Pancreas (tissue), 10 donors: ENCODE data around the gene DCTN5. TPM values are rescaled to one million over a fixed set of nuclear protein-coding genes. Genes with fewer than 3 reads are reported as not detected.
A peak's percentile ranks its signal among the peaks of the same experiment; 100 is the strongest.

Experiments used
- ATAC-seq, 4 donors: fragments of 200-7000 bp; cut with Tn5 transposase; one replicate each; pipeline versions ENCODE4 v1.8.0 to v1.9.1; 2020; ENCODE audit warnings: mild to moderate bottlenecking in 4 of 4, moderate library complexity in 4 of 4
- DNase-seq, 6 donors: peaks; one replicate each; pipeline ENCODE4 v3.0.0-alpha.2; 2020
- FAIRE-seq: peaks from 2 replicates; lab custom pipeline; 2012; peaks lifted over from hg19 to GRCh38; lab: Jason Lieb, UNC
- H3K27ac ChIP-seq, 4 donors: fragments of 200-600 bp; sonication (generic); 1 replicate in 3 of 4; 2 replicates in 1 of 4; pipeline versions ENCODE4 v1.5.0 to v1.8.0; 2020
- H3K27me3 ChIP-seq, 4 donors: fragments of 200-600 bp; one replicate each; pipeline ENCODE4 v1.8.0; 2021
- H3K36me3 ChIP-seq, 3 donors: fragments of 200-600 bp; sonication (generic) in 1 of 3; one replicate each; pipeline versions ENCODE4 v1.5.0 to v1.8.0; 2020 to 2021
- H3K4me1 ChIP-seq, 3 donors: fragments of 200-600 bp; one replicate each; pipeline ENCODE4 v1.8.0; 2021
- H3K4me3 ChIP-seq, 4 donors: fragments of 200-600 bp; sonication (generic) in 2 of 4; one replicate each; pipeline versions ENCODE4 v1.5.0 to v1.8.0; 2020 to 2021
- H3K9me3 ChIP-seq, 4 donors: fragments of 200-600 bp; one replicate each; pipeline ENCODE4 v1.8.0; 2021
- CTCF ChIP-seq, 4 donors: fragments of 200-600 bp; sonication (generic) in 3 of 4; IDR thresholded peaks; one replicate each; pipeline versions ENCODE4 v1.5.0 to v1.8.0; 2021; ENCODE audit warnings: antibody characterized with exemption in 4 of 4
- WGBS, 2 donors: extraction: QIAGEN DNeasy Blood & Tissue Kit; methylation state at CpG; one replicate each; pipeline ENCODE4 v1.1.7; 2013; 5-methylcytosine and 5-hydroxymethylcytosine counted together
- intact Hi-C, 3 donors: fragments of 100-400 bp; cut with DNase I; formaldehyde crosslinking; loops; one replicate each; pipeline versions ENCODE4 v1.11.1 to v1.14.2; 2022
- polyA plus RNA-seq, 2 donors: library from polyadenylated mRNA; stranded (reverse); fragments of 200-250 nt; gene quantifications; one replicate each; pipeline ENCODE4 v1.2.3, GENCODE V29; 2013
- total RNA-seq, 6 donors: library from RNA; stranded (reverse); fragmentation: NEBNext Ultra II Directional in 4 of 6; extraction: Animal tissue kit (Norgen Biotek cat#: 25700) in 4 of 6; gene quantifications; one replicate each; pipeline versions ENCODE4 v1.2.1 to v1.2.4, GENCODE V29; 2021 to 2023
- donor health status: healthy with polysubstance abuse.
- donor health status: DM: no; HTN: no; CAD: no; lungs with moderate emphysema.
- donor health status: DM: no; HTN: no; CAD: no.
- donor health status: control.
- donor health status: control.
- donor health status: Bipolar disorder and iron deficiency.
- donor health status: DM: yes; HTN: yes; CAD: no.
- donor health status: DM: no; HTN: no; CAD: no.
- donor health status: DM: no; HTN: no; CAD: no.
- donor health status: DM: yes; HTN: yes; CAD: no.

DCTN5 gene
- total and polyA plus RNA-seq, 8 donors, result 5.7 to 29.5 (median 22.3) TPM

- intact Hi-C loops, result no loop called here
Observed at GRCh38 chr16:23668873-23669272, 27.6 kb downstream of the DCTN5 start.

GRCh38 chr16:23670137-23670776 is 29.0 kb downstream of the DCTN5 start:
- Histone ChIP-seq H3K27ac (no peak overlapping the region), H3K9me3 (no peaks in the 10 kb centered on the region), H3K4me3 (no peak overlapping the region), H3K4me1 (peaks cover 0 to 7% (median 0%) of the 10 kb centered on the region in 3 donors), H3K27me3 (no peaks in the 10 kb centered on the region), H3K36me3 (peaks cover 0 to 25% (median 6%) of the 10 kb centered on the region in 3 donors)
- 87 to 90% methylated on average over 4 of the region's 4 CpGs for WGBS, 2 donors
- FAIRE-seq, result no peak
- ATAC-seq, result peak in 1 of 4 donors; percentile 57
- intact Hi-C loops, result no loop called here
- DNase-seq, result no peak
- TF ChIP-seq CTCF (IDR thresholded peaks at IDR 0.05), result no peak

More at GRCh38 chr16:23668873-23669272, 27.6 kb downstream of the DCTN5 start:
- Histone ChIP-seq H3K4me1 (peaks cover 0 to 7% (median 0%) of the 10 kb centered on the region in 3 donors), H3K27me3 (no peaks in the 10 kb centered on the region), H3K9me3 (no peaks in the 10 kb centered on the region), H3K36me3 (peaks cover 0 to 34% (median 6%) of the 10 kb centered on the region in 3 donors), H3K4me3 (no peak overlapping the region), H3K27ac (no peak overlapping the region)
- 93 to 95% methylated on average over 4 of the region's 4 CpGs for WGBS, 2 donors
- DNase-seq (no peak), FAIRE-seq (no peak), ATAC-seq (no peak)
- no peak for TF ChIP-seq CTCF (IDR thresholded peaks at IDR 0.05)

- WGBS, 2 donors, result 78 to 79% methylated on average over 8 of the region's 8 CpGs
- TF ChIP-seq CTCF (IDR thresholded peaks at IDR 0.05), result no peak
Observed at GRCh38 chr16:23673971-23674614, 32.8 kb downstream of the DCTN5 start.

GRCh38 chr16:23676924-23677480 is 35.7 kb downstream of the DCTN5 start:
- peaks cover 5 to 12% (median 9%) of the 10 kb centered on the region in 3 donors for H3K4me1 ChIP-seq
- intact Hi-C loops, result no loop called here
- ATAC-seq (peak; percentile 67 to 84 (median 79)), DNase-seq (peak in 3 of 6 donors; percentile 47 to 66 (median 50)), FAIRE-seq (no peak)
- H3K9me3 ChIP-seq, result no peaks in the 10 kb centered on the region
- peak overlapping the region in 3 of 4 donors; percentile 5 to 43 (median 33) for H3K27ac ChIP-seq
- no peak overlapping the region for H3K4me3 ChIP-seq
- H3K27me3 ChIP-seq, result no peaks in the 10 kb centered on the region
- no peaks in the 10 kb centered on the region for H3K36me3 ChIP-seq
- 32 to 45% methylated on average over 2 of the region's 2 CpGs for WGBS, 2 donors
- no peak for TF ChIP-seq CTCF (IDR thresholded peaks at IDR 0.05)

More at GRCh38 chr16:23673971-23674614, 32.8 kb downstream of the DCTN5 start:
- FAIRE-seq (no peak), ATAC-seq (no peak), DNase-seq (no peak)
- Histone ChIP-seq H3K4me3 (no peak overlapping the region), H3K4me1 (peaks cover 9 to 12% (median 12%) of the 10 kb centered on the region in 3 donors), H3K36me3 (no peaks in the 10 kb centered on the region), H3K9me3 (no peaks in the 10 kb centered on the region), H3K27ac (no peak overlapping the region), H3K27me3 (no peaks in the 10 kb centered on the region)
- intact Hi-C loops, result no loop called here
